NOMO-1 treated with dmso at 0.1 percent for 144 hours (cell line): ENCODE measurements around the gene ERAP2.

Experiments used
- DNase-seq: peaks from one replicate; lab custom pipeline; 2025; ENCODE audit not compliant: unreplicated experiment; lab: John Stamatoyannopoulos, UW

Gene ERAP2

DNA sequence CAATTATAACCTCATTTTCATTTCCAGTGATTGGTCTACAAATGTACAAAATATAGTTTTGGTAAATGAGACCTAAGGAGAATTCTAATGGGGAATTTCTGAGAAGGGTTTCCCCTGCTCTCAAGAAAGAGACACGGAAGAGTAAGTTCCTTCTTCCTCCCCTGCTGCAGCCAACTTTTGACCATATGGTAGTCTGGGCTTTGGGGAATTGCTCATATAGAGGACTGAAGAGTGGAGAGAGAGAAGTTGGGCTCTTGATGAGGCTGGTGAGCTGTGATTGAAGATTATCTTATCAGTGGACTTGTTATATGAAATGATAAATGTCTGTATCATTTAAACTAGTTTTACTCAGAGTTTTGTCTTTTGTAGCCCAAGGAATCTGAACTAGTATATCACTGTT is 55.3 kb downstream of the ERAP2 start:
- DNase-seq: peak; percentile 15

DNA sequence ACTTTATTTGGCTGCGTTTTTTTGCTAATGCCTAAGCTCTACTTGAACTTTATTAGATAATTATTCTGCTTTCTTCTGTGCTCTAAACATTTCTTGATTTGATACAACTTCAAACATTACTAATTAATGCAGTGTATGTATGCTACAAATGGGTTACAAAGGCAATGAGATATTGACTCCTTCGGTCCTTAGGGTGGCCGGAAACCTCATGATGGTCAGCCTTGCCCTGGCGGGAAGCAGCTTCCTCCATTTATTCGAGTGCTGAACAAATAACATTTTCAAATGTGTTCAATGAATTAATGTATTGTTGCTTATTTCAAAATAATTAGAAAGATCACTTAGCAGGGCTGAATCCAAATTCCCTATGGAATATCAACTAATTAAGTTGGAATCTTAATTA is 55.7 kb downstream of the ERAP2 start:
- DNase-seq: no peak

DNA sequence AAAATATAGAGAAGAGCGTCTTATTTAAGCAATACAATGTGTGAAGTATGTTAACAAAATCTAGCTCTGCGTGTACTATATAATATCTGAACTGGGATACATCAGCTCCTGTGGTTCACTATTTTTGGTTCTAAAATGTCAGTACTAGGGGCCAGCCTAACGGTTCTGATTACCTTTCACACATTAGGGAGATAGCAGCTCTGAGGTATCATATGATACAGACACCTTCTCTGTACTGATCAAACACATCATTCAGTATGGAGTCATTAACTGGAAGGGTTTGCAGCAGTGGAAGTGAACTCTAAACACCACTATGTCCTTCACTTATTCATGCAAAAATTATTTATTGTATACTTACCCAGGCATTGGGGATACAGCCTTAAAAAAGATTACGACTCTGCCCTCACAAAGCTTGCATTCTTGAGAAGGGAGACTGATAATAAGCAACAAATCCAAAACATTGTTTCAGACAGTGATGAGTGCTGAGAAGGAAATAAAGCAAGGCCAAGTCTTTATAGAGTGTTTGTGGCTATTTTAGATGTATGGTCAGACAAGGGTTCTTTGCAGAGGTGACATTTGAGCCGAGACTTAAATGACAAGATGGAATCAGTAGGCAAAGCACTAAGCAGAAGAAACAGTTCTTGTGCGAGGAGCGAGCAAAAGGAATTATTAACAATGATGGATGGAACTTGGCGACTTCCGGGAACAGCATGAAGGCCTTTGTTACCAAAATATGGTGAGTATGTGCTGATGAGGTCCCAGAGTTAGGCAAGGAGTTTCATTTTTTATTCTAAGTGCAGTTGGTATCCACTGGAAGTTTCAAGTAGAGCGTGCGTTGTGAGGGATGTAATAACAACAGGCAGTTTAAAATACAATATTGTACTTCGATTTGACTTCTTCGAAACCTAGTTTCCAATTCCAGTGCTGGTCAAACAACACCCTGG is 57.7 kb downstream of the ERAP2 start:
- no peak for DNase-seq

DNA sequence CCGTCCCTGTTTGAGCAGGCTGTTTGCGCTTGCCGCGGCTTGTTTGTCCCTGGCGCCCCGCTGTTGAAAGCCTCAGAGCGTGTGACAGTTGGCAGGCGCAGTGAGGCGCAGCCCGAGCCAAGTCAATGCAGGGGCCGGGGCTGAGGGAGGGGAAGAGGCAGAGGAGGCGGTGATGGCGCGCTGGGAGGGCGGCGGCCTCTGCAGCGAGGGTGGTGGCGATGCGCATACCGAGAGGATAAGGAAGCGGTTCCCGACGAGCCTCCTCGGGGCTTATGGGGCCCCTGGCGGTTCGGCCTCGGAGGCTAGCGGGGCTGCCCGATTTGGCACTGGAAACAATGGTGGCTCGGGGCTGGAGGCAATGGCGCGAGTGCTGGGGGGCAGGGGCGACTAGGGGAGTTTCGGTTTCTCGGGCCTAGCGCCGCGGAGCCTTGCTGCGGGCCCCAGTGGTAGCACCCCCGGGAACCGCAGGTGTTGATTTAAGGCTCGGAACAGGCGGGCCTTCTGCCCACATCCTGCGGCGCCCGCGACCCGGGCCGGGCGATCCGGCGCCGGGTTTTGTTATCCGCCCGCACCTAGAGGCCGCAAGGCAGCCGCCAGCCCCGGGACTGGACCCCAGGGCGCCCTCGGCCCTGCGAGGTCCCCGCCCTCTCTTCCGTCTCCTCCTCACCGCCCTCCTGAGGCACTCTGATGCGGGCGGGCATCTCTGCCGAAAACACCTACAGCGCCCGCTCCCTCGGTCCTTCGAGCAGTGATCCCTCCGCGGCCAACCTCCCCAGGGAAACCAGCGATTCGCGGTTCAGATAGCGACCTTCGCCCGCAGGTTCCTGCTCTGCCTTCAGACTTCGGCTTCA is 58.6 kb downstream of the ERAP2 start:
- DNase-seq: peak; percentile 95

DNA sequence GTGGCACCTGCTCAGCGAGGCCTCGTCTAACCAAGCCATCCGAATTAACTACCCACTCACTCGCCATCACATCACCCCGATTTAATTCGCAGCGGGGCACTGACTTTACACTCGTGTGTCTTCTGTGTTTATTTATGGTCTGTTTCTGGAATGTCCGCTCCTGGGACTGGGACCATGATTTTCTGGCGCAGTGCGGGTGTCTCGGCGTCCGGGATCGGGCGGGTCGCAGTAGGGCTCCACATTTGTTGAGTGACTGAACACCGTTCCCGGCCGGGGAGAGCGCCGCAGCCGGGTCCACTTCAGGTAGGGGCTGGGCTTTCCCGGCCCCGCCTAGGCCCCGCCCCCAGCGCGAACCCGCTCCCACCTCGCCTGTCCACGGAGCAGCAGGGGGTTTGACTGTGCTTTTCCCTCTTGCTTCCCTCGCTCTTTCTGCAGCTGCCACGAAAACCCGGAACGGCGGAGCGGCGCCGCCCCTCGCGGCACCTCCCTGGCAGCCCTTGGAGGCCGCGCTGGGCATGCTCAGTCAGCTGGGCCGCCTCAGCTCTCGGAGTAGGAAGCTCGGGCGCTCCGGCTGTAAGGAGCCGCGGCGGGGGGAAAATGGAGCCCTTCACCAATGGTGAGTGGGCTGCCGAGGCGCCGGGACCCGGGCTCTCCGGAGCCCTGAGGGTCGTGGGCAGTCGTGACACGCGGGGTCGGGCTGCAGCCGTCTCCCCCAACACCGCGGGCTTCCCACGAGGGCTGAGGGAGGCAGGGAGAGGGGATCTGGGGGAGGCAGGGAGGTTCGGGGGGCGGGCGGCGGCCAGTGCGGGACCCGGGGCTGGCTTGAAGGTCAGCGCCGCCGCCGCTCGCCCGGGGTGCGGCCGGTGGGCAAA is 59.5 kb downstream of the ERAP2 start, which contains the start of gene LNPEP:
LNPEP (plus strand) TSS at position 522 of the 872 bp plus-strand sequence; CDS start at position 598, 76 bp downstream.
- peak; percentile 96 for DNase-seq

DNA sequence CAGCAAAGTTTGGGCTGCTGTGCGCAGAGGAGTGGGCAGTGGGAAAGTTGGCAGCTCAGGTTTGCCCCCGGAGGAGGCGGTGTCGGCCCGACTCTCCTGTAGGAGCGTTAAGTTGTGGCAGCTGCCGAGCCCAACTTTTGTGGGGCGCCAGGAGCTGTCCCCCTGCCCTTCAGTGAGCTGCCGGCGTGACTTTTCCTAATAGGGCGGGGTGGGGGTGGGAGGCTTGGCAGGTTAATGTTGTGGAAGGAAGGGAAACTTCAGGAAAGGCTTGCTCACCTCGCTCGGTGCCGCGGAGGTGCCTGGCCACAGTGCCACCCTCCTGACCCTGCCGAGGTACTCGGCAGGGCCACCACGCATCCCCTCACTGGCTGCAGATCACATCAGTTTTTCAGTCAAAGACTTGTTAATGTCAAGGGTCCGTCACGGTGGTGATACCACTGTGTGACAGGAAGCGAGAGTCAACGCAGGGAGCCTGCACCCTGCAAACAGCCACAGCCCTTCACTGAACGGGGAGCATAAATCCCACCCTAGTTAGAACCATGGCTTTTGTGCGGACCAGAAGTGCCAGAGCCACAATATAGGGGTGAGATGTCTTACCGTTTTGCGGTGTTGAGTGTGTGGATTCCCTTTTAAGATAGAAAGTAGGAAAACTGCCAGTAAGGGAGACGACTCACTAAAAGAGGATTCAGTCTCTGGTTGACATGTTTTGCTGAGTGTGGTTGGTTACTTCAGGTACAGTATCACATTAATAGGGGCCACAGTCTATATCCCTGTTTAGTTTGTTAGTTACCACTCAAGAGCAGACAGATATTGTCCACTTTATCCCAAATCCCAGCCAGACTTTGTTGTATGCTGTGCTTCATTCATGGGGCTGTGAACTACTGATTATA is 60.4 kb downstream of the ERAP2 start:
- DNase-seq: no peak

DNA sequence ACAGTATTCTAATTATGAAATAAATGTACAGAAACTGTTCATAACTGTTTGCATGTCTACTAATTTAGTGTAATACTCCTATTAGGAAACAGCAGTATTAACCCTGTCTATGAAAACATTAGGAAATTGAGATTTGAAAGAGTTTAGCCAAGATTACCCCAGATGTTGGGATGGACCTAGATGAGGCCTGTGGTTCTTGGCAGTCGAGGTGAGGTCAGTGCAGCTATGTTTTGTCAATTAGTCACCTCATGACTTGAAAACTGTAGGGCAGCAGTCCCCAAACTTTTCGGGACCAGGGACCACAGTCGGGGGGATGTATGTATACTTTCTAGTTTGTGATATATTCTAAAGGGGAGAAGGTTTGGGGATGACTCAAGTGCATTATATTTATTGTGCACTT is 64.3 kb downstream of the ERAP2 start:
- DNase-seq: no peak

DNA sequence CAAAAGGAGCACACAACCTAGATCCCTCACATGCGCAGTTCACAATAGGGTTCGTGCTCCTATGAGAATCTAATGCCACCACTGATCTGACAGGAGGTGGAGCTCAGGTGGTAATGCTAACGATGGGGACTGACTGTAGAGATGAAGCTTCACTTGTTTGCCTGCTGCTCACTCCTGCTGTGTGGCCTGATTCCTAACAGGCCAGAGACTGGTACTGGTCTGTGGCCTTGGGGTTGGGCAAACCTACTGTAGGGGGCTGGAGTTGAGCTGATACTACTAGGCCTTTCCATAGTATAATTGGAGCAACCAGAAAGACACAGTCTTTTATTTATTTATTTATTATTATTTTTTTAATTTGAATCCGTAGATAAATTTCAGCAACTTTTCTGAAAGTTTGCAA is 64.8 kb downstream of the ERAP2 start:
- no peak for DNase-seq

DNA sequence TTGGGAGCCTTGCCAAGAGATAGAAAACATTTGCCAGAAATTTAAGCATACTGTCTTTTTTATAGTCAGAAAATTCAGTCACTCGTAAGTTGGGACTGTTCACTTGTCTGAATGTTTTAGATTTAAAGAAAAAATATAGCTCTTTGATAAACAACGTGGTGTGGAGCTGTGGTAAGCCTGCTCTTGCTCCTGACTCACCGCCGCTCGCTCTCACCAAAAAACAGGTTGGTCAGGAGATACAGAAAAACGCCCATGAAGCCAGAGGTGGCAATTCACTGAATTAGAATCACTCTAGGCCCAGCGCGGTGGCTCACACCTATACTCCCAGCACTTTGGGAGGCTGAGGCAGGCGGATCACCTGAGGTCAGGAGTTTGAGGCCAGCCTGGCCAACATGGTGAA is 65.8 kb downstream of the ERAP2 start:
- DNase-seq: no peak

DNA sequence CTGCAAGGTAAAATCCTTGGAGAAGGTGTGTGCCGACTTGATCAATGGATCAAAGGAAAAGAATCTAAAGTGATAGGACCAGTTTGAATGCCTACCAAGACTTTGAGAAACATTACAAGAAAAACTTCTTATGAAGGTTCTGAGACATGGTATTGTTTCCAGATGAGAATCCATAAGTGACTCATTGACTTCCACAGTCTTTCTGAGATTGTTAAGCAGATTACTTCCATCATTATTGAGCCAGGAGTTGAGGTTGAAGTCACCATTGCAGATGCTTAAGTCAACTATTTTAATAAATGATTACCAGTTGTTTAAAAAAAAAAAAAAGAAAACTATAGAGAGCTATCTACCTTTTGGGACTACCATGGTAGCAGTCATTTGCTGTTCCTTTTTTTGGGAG is 66.6 kb downstream of the ERAP2 start:
- no peak for DNase-seq

DNA sequence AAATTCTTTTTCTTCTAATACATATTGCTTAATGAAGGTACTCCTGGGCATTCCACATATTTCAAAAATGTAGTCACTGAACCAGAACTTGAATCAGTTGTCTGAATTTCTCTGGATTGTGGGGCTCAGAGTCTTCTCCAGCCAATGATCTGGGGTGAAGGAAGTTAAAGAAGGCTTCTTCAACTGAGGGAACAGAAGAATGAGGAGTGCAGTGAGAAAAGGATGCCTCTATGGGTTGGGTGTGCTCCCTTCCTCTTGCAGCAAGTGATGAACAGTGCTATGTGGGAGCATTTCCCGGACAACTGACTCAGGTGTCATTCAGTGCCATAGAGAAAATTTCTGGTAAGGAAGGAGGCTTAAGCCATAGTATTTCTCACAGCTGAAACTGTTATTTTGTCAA is 67.5 kb downstream of the ERAP2 start:
- no peak for DNase-seq

DNA sequence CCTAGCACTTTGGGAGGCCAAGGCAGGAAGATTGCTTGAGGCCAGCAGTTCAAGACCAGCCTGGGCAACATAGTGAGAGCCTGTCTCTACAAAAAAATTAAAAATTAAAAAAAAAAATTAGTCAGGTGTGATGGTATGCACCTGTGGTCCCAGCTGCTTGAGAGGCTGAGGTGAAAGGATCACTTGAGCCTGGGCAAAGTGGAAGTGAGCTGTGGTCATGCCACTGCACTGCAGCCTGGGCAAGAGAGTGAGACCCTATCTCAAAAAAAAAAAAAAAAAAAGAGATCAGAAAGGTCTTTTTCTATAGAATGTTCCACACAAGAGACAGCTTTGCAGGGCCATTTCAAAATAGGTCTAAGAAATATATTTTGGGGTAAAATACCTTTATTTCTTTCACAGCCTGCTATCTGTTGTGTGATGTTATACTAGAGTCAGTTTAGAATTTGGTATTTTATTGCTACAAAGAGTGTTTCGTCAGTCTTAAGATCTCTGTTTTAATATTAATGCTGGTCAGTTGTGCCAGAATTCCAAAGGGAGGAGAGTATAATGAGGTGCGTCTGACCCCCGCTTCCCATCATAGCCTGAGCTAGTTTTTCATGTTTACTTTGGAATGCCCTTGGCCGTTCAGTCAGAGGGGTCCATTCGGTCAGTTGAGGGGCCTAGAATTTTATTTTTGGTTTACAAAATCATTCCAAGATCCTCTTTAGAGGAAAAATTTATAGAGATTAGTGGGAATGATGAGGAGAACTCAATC is 69.0 kb downstream of the ERAP2 start:
- DNase-seq: no peak

DNA sequence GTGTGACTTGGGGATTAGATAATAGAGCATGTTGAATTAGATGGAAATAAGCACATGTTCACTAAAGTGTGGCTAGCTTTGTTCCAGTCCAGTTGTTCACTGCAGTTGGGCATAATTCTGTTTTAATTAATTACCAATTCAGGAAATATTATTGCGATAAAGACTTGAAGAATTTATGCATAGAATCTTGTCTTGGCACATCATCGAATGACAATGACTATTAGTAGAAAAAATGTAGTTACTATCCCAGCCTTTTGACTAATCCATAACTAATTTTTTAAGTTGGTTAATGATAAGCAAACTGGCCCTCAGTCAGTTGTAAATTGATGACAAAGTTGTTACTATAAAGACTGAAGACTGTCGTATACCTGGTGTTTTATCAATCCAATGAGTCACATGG is 70.1 kb downstream of the ERAP2 start:
- no peak for DNase-seq

DNA sequence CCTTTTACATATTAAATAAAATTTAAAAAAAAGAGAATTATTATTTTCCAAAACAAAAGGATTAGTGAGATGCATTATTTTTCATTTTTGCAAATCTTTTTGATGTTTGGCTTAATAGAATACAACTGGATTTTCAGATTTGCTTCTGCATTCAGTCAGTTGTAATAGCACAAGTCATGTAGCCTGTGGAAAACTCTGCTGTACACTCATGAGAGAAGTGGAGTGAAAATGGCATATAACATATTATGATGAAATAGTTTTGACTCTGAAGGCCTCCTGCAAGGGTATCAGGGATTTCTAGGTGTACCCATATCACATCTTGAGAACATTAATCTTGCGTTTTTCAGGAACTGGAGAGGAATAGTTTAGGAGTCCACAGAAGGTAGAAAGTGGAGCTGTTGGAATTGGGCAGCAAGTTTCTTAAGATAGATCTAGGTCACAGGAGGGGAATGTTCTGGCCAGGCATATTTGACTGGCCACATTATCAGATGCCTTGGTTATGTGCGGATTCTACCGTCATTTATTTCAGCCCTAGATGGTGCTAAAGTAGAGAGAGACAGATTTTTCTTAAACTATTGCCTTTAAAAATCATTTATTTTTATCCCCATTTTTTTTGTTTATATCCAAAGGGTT is 75.9 kb downstream of the ERAP2 start:
- no peak for DNase-seq

DNA sequence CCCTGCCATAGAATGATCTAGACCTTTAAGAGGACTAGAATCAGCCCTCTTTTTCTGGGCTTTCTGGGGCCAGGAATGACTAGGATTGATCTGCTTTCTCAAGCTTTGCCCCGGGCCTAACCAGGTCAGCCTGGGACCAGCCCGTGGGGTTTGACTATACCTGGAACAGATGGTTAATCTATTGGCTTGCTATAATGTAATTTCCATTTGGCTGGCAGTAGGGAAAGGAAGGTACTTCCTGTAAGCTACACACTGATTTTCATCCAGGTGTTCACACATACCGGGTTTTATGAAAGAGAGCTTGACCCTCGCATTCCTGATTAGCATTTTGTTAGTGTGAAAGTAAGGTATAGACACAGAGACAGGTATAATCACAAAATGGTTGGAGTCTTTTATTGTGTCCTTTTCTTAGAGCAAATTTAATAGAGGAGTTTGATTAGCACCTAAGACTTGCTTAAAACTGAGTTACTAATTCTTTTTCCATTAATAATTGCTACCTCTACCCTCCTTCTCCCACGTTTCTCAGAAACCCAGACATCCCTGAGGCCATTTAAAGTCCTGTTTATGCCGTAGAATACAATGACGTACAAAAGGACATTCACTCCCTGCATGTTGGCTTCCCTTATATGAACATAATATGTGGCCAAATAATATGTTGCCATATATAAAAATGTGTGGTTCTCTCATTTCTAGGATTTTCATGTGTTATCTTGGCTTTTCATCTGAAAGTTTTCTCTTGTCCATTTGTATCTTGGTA is 76.9 kb downstream of the ERAP2 start:
- no peak for DNase-seq

DNA sequence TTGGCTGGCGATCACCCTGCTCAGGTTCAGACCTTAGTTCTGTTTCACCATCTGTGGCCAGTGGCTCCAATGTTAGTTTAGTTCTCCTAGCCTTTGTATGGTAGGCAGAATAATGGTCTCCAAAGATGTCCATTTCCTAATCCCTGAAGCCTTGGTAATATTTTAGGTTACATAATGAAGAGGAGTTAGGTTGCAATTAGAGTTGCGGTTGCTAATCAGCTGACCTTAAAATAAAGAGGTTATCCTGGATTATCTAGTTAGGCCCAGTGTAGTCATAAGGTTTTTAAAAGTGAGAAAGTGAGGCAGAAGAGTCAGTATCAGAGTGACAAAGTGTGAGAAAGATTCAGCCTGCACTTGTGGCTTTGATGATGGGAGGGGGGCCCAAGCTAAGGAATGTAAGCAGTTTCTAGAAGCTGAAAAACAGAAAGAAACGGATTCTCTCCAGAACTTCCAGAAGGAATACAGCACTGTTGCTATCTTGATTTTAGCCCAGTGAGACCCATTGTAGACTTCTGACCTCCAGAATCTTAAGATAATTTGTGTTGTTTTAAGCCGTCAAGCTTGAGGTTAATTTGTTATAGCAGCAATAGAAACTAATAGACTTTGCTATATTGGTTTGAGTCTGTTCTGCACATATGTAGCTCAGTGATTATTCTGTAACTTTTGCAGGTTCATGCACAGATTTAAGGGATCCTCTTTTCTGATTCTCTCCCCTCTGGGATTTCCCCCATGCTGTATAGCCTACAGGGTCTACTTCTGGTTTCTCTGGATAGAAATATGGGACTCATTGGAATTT is 81.2 kb downstream of the ERAP2 start:
- DNase-seq: no peak

DNA sequence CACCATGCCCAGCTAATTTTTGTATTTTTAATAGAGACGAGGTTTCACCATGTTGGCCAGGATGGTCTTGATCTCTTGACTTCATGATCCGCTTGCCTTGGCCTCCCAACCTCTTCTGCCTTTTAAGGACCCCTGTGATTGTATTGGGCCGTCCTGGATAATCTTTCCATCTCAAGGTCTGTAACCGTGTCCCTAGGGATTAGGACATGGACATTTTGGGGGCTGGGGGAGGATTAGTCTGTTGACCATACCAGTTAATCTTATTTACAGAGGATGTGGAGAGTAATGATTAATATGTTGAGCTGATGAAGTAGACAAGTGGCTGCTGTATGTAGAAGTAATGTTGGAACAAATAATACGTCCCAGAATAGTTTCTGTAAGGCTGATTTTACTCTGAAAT is 82.7 kb downstream of the ERAP2 start:
- DNase-seq: no peak
